H1 (cell line): ENCODE measurements around the gene HBEGF. TPM values are rescaled to one million over a fixed set of nuclear protein-coding genes. Genes with fewer than 3 reads are reported as not detected.

Experiments
- BRCA1 ChIP-seq: IDR thresholded peaks from 2 replicates; pipeline ENCODE4 v1.6.1; 2012; ENCODE audit warnings: low read depth, low read length, improper control_type of control experiment
- HDAC6 ChIP-seq: IDR thresholded peaks from one replicate; pipeline ENCODE4 v1.7.1; 2012; ENCODE audit warnings: low read depth, mild to moderate bottlenecking, inconsistent platforms, low read length, moderate library complexity
- POU5F1 ChIP-seq: IDR thresholded peaks from 2 replicates; pipeline ENCODE4 v1.6.1; 2011; ENCODE audit warnings: low read depth, mild to moderate bottlenecking, low read length, moderate library complexity
- SIN3A ChIP-seq, 2 experiments: IDR thresholded peaks in 1 of 2; conservative IDR thresholded peaks in 1 of 2; 2 replicates each; pipeline ENCODE4 v1.6.1; 2011 to 2012; ENCODE audit warnings: low read length in 2 of 2, improper control_type of control experiment in 1 of 2, low read depth in 1 of 2, mild to moderate bottlenecking in 1 of 2
- ZNF274 ChIP-seq: IDR thresholded peaks from 2 replicates; pipeline ENCODE4 v1.7.0; 2012; ENCODE audit warnings: low read length, borderline replicate concordance; ENCODE audit errors: extremely low read depth
- polyA plus RNA-seq, 7 experiments: library from polyadenylated mRNA; depleted of rRNA in 3 of 7; stranded (reverse) in 5 of 7; unstranded in 2 of 7; fragments of >200 nt in 5 of 7; fragments of 200-250 nt in 2 of 7; gene quantifications; 1 replicate in 5 of 7; 2 replicates in 1 of 7; 4 replicates in 1 of 7; pipeline versions ENCODE4 v1.2.1 to v1.2.3, GENCODE V29; 2011 to 2013; ENCODE audit warnings: missing spikeins in 2 of 7, mixed read lengths in 2 of 7
- total RNA-seq: library from RNA; stranded (reverse); fragmentation: NEBNext Ultra II Directional; extraction: Animal tissue kit (Norgen Biotek cat#: 25700); gene quantifications from 2 replicates; pipeline ENCODE4 v1.2.1, GENCODE V29; 2021
- TF ChIP-seq, protein P1 (sequence below), 3 experiments: IDR thresholded peaks; 1 replicate in 2 of 3; 2 replicates in 1 of 3; pipeline versions ENCODE4 v1.5.1 to v1.6.1; 2011; ENCODE audit warnings: low read length in 3 of 3, mild to moderate bottlenecking in 3 of 3, inconsistent platforms in 2 of 3, low read depth in 1 of 3, moderate library complexity in 1 of 3; ENCODE audit not compliant: insufficient read depth in 1 of 3; ENCODE audit errors: control extremely low read depth in 1 of 3

Gene HBEGF
- total and polyA plus RNA-seq, 2 of the 8 experiments (the other 6 are each of a cell fraction or from before 2014, with no cell fraction given): 2.4 to 2.5 TPM

GRCh38 chr5:140365941-140366340 is 19.5 kb upstream of the HBEGF start (continued):
- TF ChIP-seq, protein P1, sequence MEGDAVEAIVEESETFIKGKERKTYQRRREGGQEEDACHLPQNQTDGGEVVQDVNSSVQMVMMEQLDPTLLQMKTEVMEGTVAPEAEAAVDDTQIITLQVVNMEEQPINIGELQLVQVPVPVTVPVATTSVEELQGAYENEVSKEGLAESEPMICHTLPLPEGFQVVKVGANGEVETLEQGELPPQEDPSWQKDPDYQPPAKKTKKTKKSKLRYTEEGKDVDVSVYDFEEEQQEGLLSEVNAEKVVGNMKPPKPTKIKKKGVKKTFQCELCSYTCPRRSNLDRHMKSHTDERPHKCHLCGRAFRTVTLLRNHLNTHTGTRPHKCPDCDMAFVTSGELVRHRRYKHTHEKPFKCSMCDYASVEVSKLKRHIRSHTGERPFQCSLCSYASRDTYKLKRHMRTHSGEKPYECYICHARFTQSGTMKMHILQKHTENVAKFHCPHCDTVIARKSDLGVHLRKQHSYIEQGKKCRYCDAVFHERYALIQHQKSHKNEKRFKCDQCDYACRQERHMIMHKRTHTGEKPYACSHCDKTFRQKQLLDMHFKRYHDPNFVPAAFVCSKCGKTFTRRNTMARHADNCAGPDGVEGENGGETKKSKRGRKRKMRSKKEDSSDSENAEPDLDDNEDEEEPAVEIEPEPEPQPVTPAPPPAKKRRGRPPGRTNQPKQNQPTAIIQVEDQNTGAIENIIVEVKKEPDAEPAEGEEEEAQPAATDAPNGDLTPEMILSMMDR (IDR thresholded peaks at IDR 0.05; ENCODE audit: control extremely low read depth in 1 of 3, insufficient read depth in 1 of 3, low read depth in 1 of 3, low read length in 3 of 3): no peak
- TF ChIP-seq POU5F1 (no peak), BRCA1 (no peak), SIN3A (conservative IDR thresholded peaks at IDR 0.05 in 1 of 2, IDR thresholded peaks at IDR 0.05 in 1 of 2; ENCODE audit: low read depth in 1 of 2, low read length in 2 of 2) (no peak), HDAC6 (no peak), ZNF274 (no peak)
